HG02840 (cell line): ENCODE measurements around the gene ZNF385C.

ENCODE experiments used
- ATAC-seq: cut with Tn5 transposase; IDR thresholded peaks from one replicate; pipeline ENCODE4 v1.9.1; 2021; ENCODE audit warnings: mild to moderate bottlenecking, moderate library complexity, moderate number of reproducible peaks; ENCODE audit not compliant: unreplicated experiment, low FRiP score

Gene ZNF385C

GRCh38 chr17:42110301-42111264 lies 12.3 kb upstream of the ZNF385C start:
- ATAC-seq = no peak

DNA sequence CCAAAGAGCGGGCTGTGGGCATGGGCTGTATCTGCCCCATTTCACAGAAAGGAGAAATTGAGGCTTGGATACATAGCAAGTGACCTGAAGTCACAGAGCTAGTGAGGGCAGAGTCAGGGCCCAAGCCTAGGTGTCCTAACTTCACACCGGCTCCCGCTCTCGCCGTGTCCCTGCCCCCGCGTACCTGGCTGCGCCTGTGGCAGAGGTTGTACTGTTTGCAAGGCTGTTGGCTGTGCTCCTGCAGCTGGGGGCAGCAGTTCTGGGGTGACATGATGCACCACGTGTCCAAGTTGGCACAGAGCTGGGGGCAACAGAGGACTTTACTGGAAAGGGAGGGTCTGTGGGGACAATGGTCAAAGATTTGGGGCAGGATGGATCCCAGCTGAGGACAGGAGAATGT lies 10.8 kb upstream of the ZNF385C start:
- no peak for ATAC-seq

DNA sequence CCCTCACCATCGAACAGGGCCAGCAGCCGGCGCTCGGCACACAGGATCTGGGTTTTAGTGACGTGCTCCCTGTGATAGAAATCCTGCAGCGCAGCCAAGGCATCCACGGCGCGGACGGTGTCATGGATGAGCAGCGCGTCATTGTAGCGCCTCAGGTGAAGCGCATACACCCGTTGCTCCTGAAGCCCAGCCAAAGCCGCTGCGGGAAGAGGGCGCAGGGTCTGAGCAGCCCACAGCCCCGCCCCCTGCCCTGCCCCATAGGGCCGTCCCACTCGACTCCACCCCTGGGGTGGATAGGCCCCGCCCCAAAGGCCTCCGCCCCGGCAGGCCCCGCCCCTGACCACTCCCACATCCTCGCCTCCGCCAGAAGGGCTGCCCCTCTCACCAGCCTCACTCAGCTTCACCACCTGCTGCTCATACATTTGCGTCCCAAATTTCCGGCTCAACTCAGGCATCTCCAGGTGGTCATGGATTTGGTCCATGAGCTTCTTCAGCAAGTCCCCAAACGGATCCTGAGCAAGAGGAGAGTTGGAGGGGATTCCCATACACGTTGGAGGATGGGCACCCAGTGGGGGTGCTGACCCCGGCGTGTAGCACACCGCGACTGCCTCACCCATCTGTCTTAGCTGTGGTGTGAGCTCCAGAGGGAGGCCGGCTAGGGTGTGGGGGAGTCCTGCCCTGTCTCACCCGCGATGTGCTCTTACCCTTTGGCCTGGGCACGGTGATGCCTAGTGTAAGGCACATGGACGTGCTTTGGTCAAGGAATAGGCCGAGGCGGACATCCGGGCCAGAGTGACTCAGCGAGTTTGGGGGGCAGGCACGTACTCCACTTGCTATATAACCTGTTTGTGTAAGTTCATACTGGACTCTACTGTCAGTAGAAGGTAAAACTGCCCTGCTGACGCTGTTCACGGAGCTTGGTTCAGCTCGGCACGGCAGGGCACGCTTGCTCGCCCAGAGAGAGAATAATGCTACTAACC lies 9.6 kb upstream of the ZNF385C start:
- peak; percentile 71 for ATAC-seq

- ATAC-seq = no peak
Observed at GRCh38 chr17:42107124-42107523, 8.9 kb upstream of the ZNF385C start.

DNA sequence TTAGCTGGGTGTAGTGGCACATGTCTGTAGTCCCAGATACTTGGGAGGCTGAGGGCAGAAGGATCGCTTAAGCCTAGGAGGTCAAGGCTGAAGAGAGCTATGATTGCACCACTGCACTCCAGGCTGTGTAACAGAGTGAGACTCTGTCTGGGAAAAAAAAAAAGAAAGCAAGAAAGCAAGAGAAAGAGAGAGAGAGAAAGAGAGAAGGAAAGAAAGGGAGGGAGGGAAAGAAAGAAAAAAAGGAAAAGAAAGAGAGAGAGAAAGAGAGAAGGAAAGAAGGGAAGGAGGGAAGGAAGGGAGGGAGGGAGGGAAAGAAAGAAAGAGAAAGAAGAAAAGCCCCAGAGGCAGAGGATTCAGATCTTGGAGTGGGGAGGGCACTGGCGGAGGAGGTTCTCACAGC lies 7.7 kb upstream of the ZNF385C start:
- no peak for ATAC-seq

GRCh38 chr17:42104264-42104663 lies 6.0 kb upstream of the ZNF385C start:
- no peak for ATAC-seq

- no peak for ATAC-seq
Observed at GRCh38 chr17:42103221-42103954, 5.1 kb upstream of the ZNF385C start.

DNA sequence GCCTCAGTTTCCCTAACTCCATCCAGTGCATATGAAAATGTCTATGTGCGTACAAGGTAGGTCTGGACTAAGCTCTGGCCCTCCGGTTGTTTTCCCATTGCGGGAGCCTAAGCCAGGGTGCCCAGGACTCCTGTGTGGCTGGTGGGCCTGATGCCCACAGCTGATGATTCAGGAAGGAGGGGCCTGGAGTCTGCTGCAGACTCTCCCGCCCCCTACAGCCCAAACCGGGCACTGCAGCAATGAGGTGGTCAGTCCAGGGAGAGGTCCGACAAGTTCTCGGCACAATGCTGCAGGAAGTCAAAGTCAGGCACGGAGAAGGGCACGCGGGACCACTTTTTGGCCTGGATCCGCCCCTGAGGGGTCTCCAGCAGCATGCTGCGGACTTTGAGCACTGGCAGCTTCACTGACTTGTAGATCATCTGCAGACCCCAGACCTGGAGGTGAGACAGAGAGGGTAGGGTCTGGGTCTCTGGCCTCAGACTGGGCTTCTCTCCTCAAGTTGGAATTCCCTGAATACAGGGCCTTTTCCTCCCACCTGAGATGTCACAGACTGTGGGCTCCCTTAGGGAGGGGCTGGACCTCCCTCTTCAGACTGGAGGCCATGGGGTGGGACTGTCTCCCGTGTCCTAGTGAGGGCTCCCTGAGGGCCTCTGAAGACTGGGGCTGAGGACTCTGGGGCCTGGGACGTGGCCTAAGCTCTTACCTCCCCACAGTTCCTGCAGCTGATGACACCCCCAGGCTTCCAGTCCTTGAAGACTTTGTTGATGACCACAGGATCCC lies 3.4 kb upstream of the ZNF385C start:
- no peak for ATAC-seq

- no peak for ATAC-seq
Observed at GRCh38 chr17:42098730-42099399, 592 bp upstream of the ZNF385C start.

- no peak for ATAC-seq
Observed at GRCh38 chr17:42096360-42097111, 1.7 kb downstream of the ZNF385C start.

GRCh38 chr17:42094375-42095069 lies 3.8 kb downstream of the ZNF385C start:
- no peak for ATAC-seq

DNA sequence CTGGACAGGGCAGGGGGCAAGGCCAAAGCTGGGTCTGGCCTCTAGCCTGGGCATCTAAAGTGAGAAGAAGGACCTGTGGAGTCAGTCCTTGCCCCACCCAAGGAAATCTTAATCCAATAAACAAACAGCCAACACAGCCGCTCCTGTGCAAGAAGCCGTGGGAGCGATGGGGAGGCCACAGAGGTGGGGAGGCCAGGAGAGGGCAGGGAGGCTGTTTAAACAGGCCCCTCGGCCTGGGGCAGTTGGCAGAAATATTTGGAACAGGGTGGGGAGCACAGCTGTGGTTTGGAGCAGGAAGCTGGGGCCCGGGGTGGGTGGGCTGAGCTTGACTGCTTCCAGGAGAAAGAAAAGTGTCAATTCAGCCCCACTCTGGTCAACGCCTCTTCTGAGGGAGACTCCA lies 5.3 kb downstream of the ZNF385C start:
- ATAC-seq = no peak

- ATAC-seq = no peak
Observed at GRCh38 chr17:42090964-42091790, 7.1 kb downstream of the ZNF385C start.

GRCh38 chr17:42088736-42089135 lies 9.5 kb downstream of the ZNF385C start:
- ATAC-seq = no peak

DNA sequence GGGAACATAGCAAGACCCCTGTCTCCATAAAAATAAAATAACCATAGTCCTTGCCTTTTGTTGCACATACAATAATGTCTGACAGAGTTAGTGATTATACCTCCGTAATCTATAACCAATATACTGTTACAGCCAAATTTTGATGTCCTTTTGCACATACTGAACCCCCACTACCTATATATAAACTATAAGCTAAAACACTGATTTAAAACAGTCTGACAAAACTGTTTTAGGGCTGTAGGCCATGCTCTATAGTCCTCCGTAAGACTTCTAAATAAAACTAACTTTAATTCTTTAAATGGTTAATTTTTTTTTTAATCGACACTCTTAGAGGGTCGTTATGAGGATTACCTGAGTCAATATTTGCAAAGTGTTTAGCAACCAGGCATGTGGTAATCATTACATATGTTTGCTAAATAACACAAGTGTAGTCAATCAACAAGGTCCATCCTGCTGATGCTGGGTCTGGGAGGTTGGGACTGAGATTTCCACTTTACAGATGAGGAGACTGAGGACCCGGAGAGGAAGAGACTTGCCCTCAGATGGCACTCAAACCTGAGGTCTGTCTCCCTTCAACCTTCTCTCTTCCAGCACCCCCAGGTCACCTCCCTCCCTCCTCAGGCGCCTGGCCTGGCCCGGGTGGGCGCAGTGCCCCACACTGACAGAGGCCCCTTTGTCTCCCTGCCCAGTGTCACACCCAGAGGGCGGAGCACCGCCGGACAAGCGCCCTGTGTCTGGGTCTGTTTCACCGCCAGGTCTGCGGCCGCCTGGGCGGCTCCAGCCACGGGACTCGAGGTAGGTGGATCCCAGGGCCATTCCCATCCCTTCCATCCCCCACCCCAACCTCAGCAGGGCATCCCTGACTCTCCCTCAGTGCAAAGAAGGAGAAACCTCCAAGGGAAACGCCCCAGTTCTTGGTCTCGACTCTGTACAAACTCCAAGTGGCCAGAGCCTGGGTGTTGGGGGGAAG lies 10.3 kb downstream of the ZNF385C start:
- no peak for ATAC-seq
